ENCODE data around the gene TIMMDC1.
A peak's percentile ranks its signal among the peaks of the same experiment; 100 is the strongest.

The TIMMDC1 gene

GRCh38 chr3:119498186-119499011 lies at the start of gene TIMMDC1:
TIMMDC1 (plus strand) TSS chr3:119498547; CDS start chr3:119498734, 187 bp downstream.
- H3K4me2 ChIP-seq, result peak within 1 kb of the TSS; percentile 69 to 96 (median 86)
- H3K9ac ChIP-seq, result peak within 1 kb of the TSS; percentile 80 to 96 (median 92)
- no peak for TF ChIP-seq Cebpa-rat (IDR thresholded peaks at IDR 0.05)
- H4K20me1 ChIP-seq, result no peaks in the 10 kb centered on the region
- peak within 1 kb of the TSS; percentile 75 to 96 (median 92) for H3K27ac ChIP-seq
- no peaks in the 10 kb centered on the region for H3K9me3 ChIP-seq (replicated peaks in 1 of 11)
- peaks cover 22 to 43% (median 30%) of the 10 kb centered on the region in 10 experiments for H3K4me1 ChIP-seq
- peak within 1 kb of the TSS; percentile 64 to 86 (median 82) for H3K4me3 ChIP-seq
- no peaks in the 10 kb centered on the region for H3K27me3 ChIP-seq
- peaks cover 11 to 14% (median 13%) of the 10 kb centered on the region in 11 experiments; a peak in 21 of 22 replicates for H3K36me3 ChIP-seq

- peaks cover 88 to 100% (median 99%) of the 10 kb centered on the region in 11 experiments for H3K36me3 ChIP-seq
- no peak for TF ChIP-seq Cebpa-rat (IDR thresholded peaks at IDR 0.05)
- H3K4me3 ChIP-seq, result no peak overlapping the region
Measured at GRCh38 chr3:119453822-119454221, 44.5 kb upstream of the TIMMDC1 start.

GRCh38 chr3:119456469-119456868 lies 41.9 kb upstream of the TIMMDC1 start:
- peaks cover under 1 to 61% (median 8%) of the 10 kb centered on the region in 10 experiments; a peak in 15 of 20 replicates for H3K4me1 ChIP-seq
- peak overlapping the region in 3 of 11 experiments; percentile 30 to 67 (median 63); a peak in 5 of 22 replicates for H3K27ac ChIP-seq
- no peak overlapping the region for H3K9ac ChIP-seq
- no peaks in the 10 kb centered on the region for H3K9me3 ChIP-seq (replicated peaks in 1 of 11)
- H3K4me2 ChIP-seq, result peak overlapping the region in 3 of 11 experiments; percentile 54 to 69 (median 65); a peak in 5 of 22 replicates
- H4K20me1 ChIP-seq, result peaks cover 0 to 20% (median 4%) of the 10 kb centered on the region in 11 experiments; a peak in 8 of 22 replicates
- peaks cover 90 to 100% (median 98%) of the 10 kb centered on the region in 11 experiments for H3K36me3 ChIP-seq
- TF ChIP-seq Cebpa-rat (IDR thresholded peaks at IDR 0.05), result no peak
- no peak overlapping the region for H3K4me3 ChIP-seq
- no peaks in the 10 kb centered on the region for H3K27me3 ChIP-seq

More at GRCh38 chr3:119453822-119454221, 44.5 kb upstream of the TIMMDC1 start:
- peaks cover 0 to 38% (median 3%) of the 10 kb centered on the region in 10 experiments; a peak in 9 of 20 replicates for H3K4me1 ChIP-seq
- no peaks in the 10 kb centered on the region for H3K27me3 ChIP-seq
- peaks cover 0 to 15% (median 3%) of the 10 kb centered on the region in 11 experiments; a peak in 8 of 22 replicates for H4K20me1 ChIP-seq
- no peaks in the 10 kb centered on the region for H3K9me3 ChIP-seq (replicated peaks in 1 of 11)
- no peak overlapping the region for H3K27ac ChIP-seq
- H3K4me2 ChIP-seq, result no peak overlapping the region
- H3K9ac ChIP-seq, result no peak overlapping the region

GRCh38 chr3:119457246-119457645 lies 41.1 kb upstream of the TIMMDC1 start:
- Histone ChIP-seq H3K4me1 (peaks cover 8 to 69% (median 16%) of the 10 kb centered on the region in 10 experiments), H3K9ac (peak overlapping the region in 1 of 11 experiments; percentile 52; a peak in 1 of 22 replicates), H3K27ac (peak overlapping the region in 5 of 11 experiments; percentile 20 to 67 (median 42); a peak in 7 of 22 replicates), H3K4me3 (no peak overlapping the region), H3K4me2 (peak overlapping the region in 4 of 11 experiments; percentile 44 to 69 (median 60); a peak in 7 of 22 replicates), H4K20me1 (peaks cover 0 to 20% (median 4%) of the 10 kb centered on the region in 11 experiments; a peak in 8 of 22 replicates), H3K9me3 (replicated peaks in 1 of 11) (no peaks in the 10 kb centered on the region), H3K27me3 (no peaks in the 10 kb centered on the region), H3K36me3 (peaks cover 84 to 100% (median 97%) of the 10 kb centered on the region in 11 experiments)
- TF ChIP-seq Cebpa-rat (IDR thresholded peaks at IDR 0.05), result no peak

- H4K20me1 ChIP-seq, result peaks cover 0 to 13% (median 0%) of the 10 kb centered on the region in 11 experiments; a peak in 2 of 22 replicates
- H3K4me3 ChIP-seq, result peak within 1 kb of the TSS; percentile 87 to 99 (median 94)
- peak within 1 kb of the TSS; percentile 77 to 92 (median 85) for H3K27ac ChIP-seq
- TF ChIP-seq Cebpa-rat (IDR thresholded peaks at IDR 0.05), result no peak
- no peaks in the 10 kb centered on the region for H3K27me3 ChIP-seq
- peaks cover 19 to 52% (median 24%) of the 10 kb centered on the region in 10 experiments for H3K4me1 ChIP-seq
- H3K9me3 ChIP-seq (replicated peaks in 1 of 11), result no peaks in the 10 kb centered on the region
- peaks cover 27 to 38% (median 34%) of the 10 kb centered on the region in 11 experiments for H3K36me3 ChIP-seq
- peak within 1 kb of the TSS; percentile 82 to 94 (median 90) for H3K9ac ChIP-seq
- peak within 1 kb of the TSS; percentile 74 to 95 (median 83) for H3K4me2 ChIP-seq
Measured at GRCh38 chr3:119463171-119464169, 34.9 kb upstream of the TIMMDC1 start, which contains the start of gene TMEM39A. TMEM39A (minus strand) TSS chr3:119463615; CDS start chr3:119462074, 1,541 bp downstream.

- H3K36me3 ChIP-seq, result peaks cover 19 to 27% (median 24%) of the 10 kb centered on the region in 11 experiments
- H3K4me2 ChIP-seq, result peak overlapping the region; percentile 86 to 98 (median 91)
- H3K9ac ChIP-seq, result peak overlapping the region in 5 of 11 experiments; percentile 85 to 89 (median 87); a peak in 4 of 22 replicates
- H3K27ac ChIP-seq, result peak overlapping the region; percentile 77 to 91 (median 85); a peak in 21 of 22 replicates
- no peaks in the 10 kb centered on the region for H3K9me3 ChIP-seq (replicated peaks in 1 of 11)
- TF ChIP-seq Cebpa-rat (IDR thresholded peaks at IDR 0.05), result no peak
- H3K4me1 ChIP-seq, result peaks cover 21 to 44% (median 31%) of the 10 kb centered on the region in 10 experiments
- H4K20me1 ChIP-seq, result no peaks in the 10 kb centered on the region
- H3K27me3 ChIP-seq, result no peaks in the 10 kb centered on the region
- peak overlapping the region in 4 of 10 experiments; percentile 86 to 95 (median 90); a peak in 4 of 20 replicates for H3K4me3 ChIP-seq
Measured at GRCh38 chr3:119468041-119468440, 30.3 kb upstream of the TIMMDC1 start.

GRCh38 chr3:119469418-119470189 lies 28.7 kb upstream of the TIMMDC1 start:
- no peaks in the 10 kb centered on the region for H3K27me3 ChIP-seq
- peak overlapping the region; percentile 84 to 95 (median 89) for H3K9ac ChIP-seq
- H3K4me2 ChIP-seq, result peak overlapping the region; percentile 86 to 98 (median 91)
- H3K27ac ChIP-seq, result peak overlapping the region; percentile 77 to 91 (median 85)
- H3K9me3 ChIP-seq (replicated peaks in 1 of 11), result no peaks in the 10 kb centered on the region
- TF ChIP-seq Cebpa-rat (IDR thresholded peaks at IDR 0.05), result no peak
- peak overlapping the region; percentile 81 to 95 (median 87) for H3K4me3 ChIP-seq
- H3K4me1 ChIP-seq, result peaks cover 16 to 36% (median 25%) of the 10 kb centered on the region in 10 experiments
- peaks cover 25 to 43% (median 37%) of the 10 kb centered on the region in 11 experiments for H3K36me3 ChIP-seq
- no peaks in the 10 kb centered on the region for H4K20me1 ChIP-seq
